SK-N-MC (cell line): ENCODE data around the gene TWSG1.

Experiments used
- EZH2 ChIP-seq: fragments of 200-600 bp; sonication (generic); IDR thresholded peaks from one replicate; pipeline ENCODE4 v1.6.1; 2017; ENCODE audit warnings: antibody characterized with exemption
- POLR2AphosphoS5 ChIP-seq: IDR thresholded peaks from 2 replicates; pipeline ENCODE4 v1.6.1; 2012; ENCODE audit warnings: mild to moderate bottlenecking, low read depth, low read length, borderline replicate concordance

DNA sequence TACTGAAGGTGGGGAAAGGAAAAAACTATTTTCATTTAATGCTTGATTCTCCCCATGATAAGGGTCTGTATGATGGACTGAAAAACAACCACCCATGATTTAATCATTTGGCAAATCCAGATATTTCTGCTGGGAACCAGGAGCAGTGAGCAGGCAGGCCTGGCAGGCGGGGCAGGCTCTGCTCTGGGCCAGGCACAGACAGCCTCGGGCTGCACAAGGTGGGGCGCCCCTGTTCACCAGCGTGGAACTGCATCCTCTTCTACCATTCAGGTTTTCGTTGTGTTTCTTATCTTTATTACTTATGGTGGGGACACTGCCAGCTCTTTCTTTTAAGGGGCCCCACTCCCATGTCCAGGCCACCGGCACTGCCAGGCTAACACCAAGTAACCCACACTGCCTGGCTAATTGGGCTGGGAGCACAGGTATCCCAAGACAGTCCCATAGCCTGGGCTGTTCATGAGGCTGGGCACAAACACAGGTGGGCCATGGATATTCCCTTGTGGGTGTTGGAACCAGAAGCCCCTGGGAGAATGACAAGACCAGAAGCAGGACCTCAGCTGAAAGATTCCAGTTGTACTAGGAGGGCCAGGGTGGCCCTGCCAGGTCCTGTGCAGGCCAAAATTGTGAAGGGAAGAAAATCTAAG lies 83.6 kb downstream of the TWSG1 start:
- TF ChIP-seq EZH2 (no peak), POLR2AphosphoS5 (no peak)
